Fibroblast of lung (primary cell): ENCODE results near the gene INHA. TPM values are rescaled to one million over a fixed set of nuclear protein-coding genes. Genes with fewer than 3 reads are reported as not detected.

ENCODE experiments used
- DNase-seq, 2 donors: peaks; one replicate each; pipeline versions ENCODE4 v3.0.0 to v3.0.0-alpha.2; 2010; ENCODE audit warnings: low read depth in 2 of 2
- H2AFZ ChIP-seq: 2 replicates; pipeline ENCODE4 v1.5.1; 2012; ENCODE audit warnings: low read length, control low read depth, inconsistent platforms
- H3K27ac ChIP-seq: 2 replicates; pipeline ENCODE4 v1.5.1; 2011; ENCODE audit warnings: low read length, control low read depth; ENCODE audit not compliant: insufficient read depth
- H3K27me3 ChIP-seq: 2 replicates; pipeline ENCODE4 v1.5.1; 2011; ENCODE audit warnings: mild to moderate bottlenecking, low read length; ENCODE audit not compliant: control insufficient read depth, insufficient read depth
- H3K36me3 ChIP-seq: 2 replicates; pipeline ENCODE4 v1.5.1; 2011; ENCODE audit warnings: low read length; ENCODE audit not compliant: control insufficient read depth, insufficient read depth
- H3K4me1 ChIP-seq: 2 replicates; pipeline ENCODE4 v1.5.1; 2011; ENCODE audit warnings: low read length; ENCODE audit not compliant: control insufficient read depth, insufficient read depth; ENCODE audit errors: extremely low read depth
- H3K4me2 ChIP-seq: 2 replicates; pipeline ENCODE4 v1.5.1; 2011; ENCODE audit warnings: low read length, control low read depth; ENCODE audit not compliant: insufficient read depth; ENCODE audit errors: extremely low read depth
- H3K4me3 ChIP-seq, 4 experiments: fragments of 200-600 bp in 1 of 4; sonication (generic) in 1 of 4; replicated peaks in 1 of 4; 2 replicates each; pipeline ENCODE4 v1.5.1; 2011 to 2016; ENCODE audit warnings: low read length in 4 of 4, low read depth in 3 of 4, mild to moderate bottlenecking in 3 of 4, control low read depth in 2 of 4, inconsistent platforms in 1 of 4, mixed read lengths in 1 of 4; ENCODE audit not compliant: insufficient read depth in 1 of 4; ENCODE audit errors: control extremely low read depth in 1 of 4
- H3K79me2 ChIP-seq: 2 replicates; pipeline ENCODE4 v1.5.1; 2012; ENCODE audit warnings: mild to moderate bottlenecking, low read length, inconsistent platforms; ENCODE audit not compliant: control insufficient read depth, insufficient read depth
- H3K9ac ChIP-seq: 2 replicates; pipeline ENCODE4 v1.5.1; 2011; ENCODE audit warnings: mild to moderate bottlenecking, low read length, control low read depth; ENCODE audit not compliant: insufficient read depth
- H3K9me3 ChIP-seq: 2 replicates; pipeline ENCODE4 v1.5.1; 2012; ENCODE audit warnings: low read depth, low read length; ENCODE audit not compliant: control insufficient read depth, insufficient read depth
- H4K20me1 ChIP-seq: 2 replicates; pipeline ENCODE4 v1.5.1; 2011; ENCODE audit warnings: low read length; ENCODE audit not compliant: control insufficient read depth, insufficient read depth; ENCODE audit errors: extremely low read depth
- CTCF ChIP-seq, 2 donors: IDR thresholded peaks in 1 of 2; conservative IDR thresholded peaks in 1 of 2; 1 replicate in 1 of 2; 2 replicates in 1 of 2; pipeline ENCODE4 v1.5.1; 2011 to 2012; ENCODE audit warnings: low read length in 2 of 2, control low read depth in 1 of 2, inconsistent platforms in 1 of 2, low read depth in 1 of 2, mild to moderate bottlenecking in 1 of 2
- EZH2 ChIP-seq: IDR thresholded peaks from 2 replicates; pipeline ENCODE4 v1.5.1; 2012; ENCODE audit warnings: low read length, control low read depth, mild to moderate bottlenecking; ENCODE audit errors: missing control alignments
- polyA plus RNA-seq, 2 donors: library from polyadenylated mRNA; depleted of rRNA in 1 of 2; stranded (reverse) in 1 of 2; unstranded in 1 of 2; fragments of >200 nt; gene quantifications; 2 replicates each; pipeline ENCODE4 v1.2.1, GENCODE V29; 2011 to 2012; ENCODE audit warnings: missing spikeins in 1 of 2
- total RNA-seq: library from RNA; depleted of rRNA; stranded (reverse); fragments of >200 nt; gene quantifications from 2 replicates; pipeline ENCODE4 v1.2.1, GENCODE V29; 2014

Gene INHA
- total and polyA plus RNA-seq, 2 donors (not counting 1 experiment from before 2014, with no cell fraction given), result 0.15 to 0.50 TPM

- Histone ChIP-seq H3K4me2 (no peak overlapping the region), H3K4me1 (peaks cover 1% of the 10 kb centered on the region), H3K27me3 (peaks cover 9% of the 10 kb centered on the region), H2AFZ (no peak overlapping the region), H3K9ac (no peak overlapping the region), H3K79me2 (no peaks in the 10 kb centered on the region), H3K27ac (no peak overlapping the region), H3K4me3 (no peak overlapping the region), H3K36me3 (peaks cover 17% of the 10 kb centered on the region), H3K9me3 (no peaks in the 10 kb centered on the region), H4K20me1 (no peaks in the 10 kb centered on the region)
- TF ChIP-seq CTCF (conservative IDR thresholded peaks at IDR 0.05 in 1 of 2, IDR thresholded peaks at IDR 0.05 in 1 of 2; ENCODE audit: low read depth in 1 of 2, low read length in 2 of 2), result no peak
- no peak for DNase-seq
These were observed 35.1 kb upstream of the INHA start for GRCh38 chr2:219536967-219537366.

GRCh38 chr2:219537657-219538488 lies 34.2 kb upstream of the INHA start:
- H2AFZ ChIP-seq, result no peak overlapping the region
- peaks cover 5% of the 10 kb centered on the region for H3K27me3 ChIP-seq
- peaks cover 17% of the 10 kb centered on the region for H3K36me3 ChIP-seq
- H3K9ac ChIP-seq, result no peak overlapping the region
- no peak for TF ChIP-seq CTCF (conservative IDR thresholded peaks at IDR 0.05 in 1 of 2, IDR thresholded peaks at IDR 0.05 in 1 of 2; ENCODE audit: low read depth in 1 of 2, low read length in 2 of 2)
- no peak for TF ChIP-seq EZH2
- H3K4me2 ChIP-seq, result no peak overlapping the region
- H3K4me3 ChIP-seq, result no peak overlapping the region
- no peaks in the 10 kb centered on the region for H3K9me3 ChIP-seq
- H3K27ac ChIP-seq, result no peak overlapping the region
- peaks cover 5% of the 10 kb centered on the region for H3K4me1 ChIP-seq
- no peaks in the 10 kb centered on the region for H4K20me1 ChIP-seq
- H3K79me2 ChIP-seq, result peaks cover 4% of the 10 kb centered on the region
- peak in 1 of 2 donors; percentile 25 for DNase-seq

GRCh38 chr2:219538504-219538951 lies 33.6 kb upstream of the INHA start:
- Histone ChIP-seq H4K20me1 (no peaks in the 10 kb centered on the region), H3K79me2 (peaks cover 4% of the 10 kb centered on the region), H3K36me3 (peaks cover 17% of the 10 kb centered on the region), H3K27ac (no peak overlapping the region), H3K9me3 (no peaks in the 10 kb centered on the region), H3K4me1 (peaks cover 5% of the 10 kb centered on the region), H3K9ac (no peak overlapping the region), H3K4me3 (no peak overlapping the region), H2AFZ (no peak overlapping the region), H3K27me3 (peaks cover under 1% of the 10 kb centered on the region), H3K4me2 (no peak overlapping the region)
- TF ChIP-seq EZH2 (no peak), CTCF (conservative IDR thresholded peaks at IDR 0.05 in 1 of 2, IDR thresholded peaks at IDR 0.05 in 1 of 2; ENCODE audit: low read depth in 1 of 2, low read length in 2 of 2) (no peak)
- peak; percentile 34 to 42 for DNase-seq
